ENCODE results near the gene BIRC3. TPM values are rescaled to one million over a fixed set of nuclear protein-coding genes. Genes with fewer than 3 reads are reported as not detected.
"Not testable (repeated sequence)": the region's sequence is repeated elsewhere in the genome, so short reads cannot be mapped to it uniquely, and the experiment has no call there.

The BIRC3 gene
- total and polyA plus RNA-seq, 2 experiments from 2014 or later: 0.79 to 0.97 TPM

DNA sequence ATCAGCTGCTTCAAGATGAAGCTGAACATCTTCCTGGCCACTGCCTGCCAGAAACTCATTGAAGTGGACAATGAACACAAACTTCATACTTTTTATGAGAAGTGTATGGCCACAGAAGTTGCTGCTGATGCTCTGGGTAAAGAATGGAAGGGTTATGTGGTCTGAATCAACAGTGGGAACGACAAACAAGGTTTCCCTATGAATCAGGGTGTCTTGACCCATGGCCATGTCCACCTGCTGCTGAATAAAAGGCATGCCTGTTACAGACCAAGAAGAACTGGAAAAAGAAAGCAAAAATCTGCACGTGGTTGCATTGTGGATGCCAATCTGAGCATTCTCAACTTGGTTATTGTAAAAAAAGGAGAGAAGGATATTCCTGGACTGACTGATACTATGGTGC lies 22.2 kb upstream of the BIRC3 start:
- Histone ChIP-seq H3F3A (ENCODE audit: insufficient read depth) (0 out of 2 replicates have a peak, but pooled peaks cover under 1% of the 10 kb centered on the region), H2AFZ (no peak overlapping the region)
- in situ Hi-C loops (cut with MboI): loop anchor here (10.0 kb wide), 1 partner anchor 200 kb away; no protein-coding TSS in a partner anchor

DNA sequence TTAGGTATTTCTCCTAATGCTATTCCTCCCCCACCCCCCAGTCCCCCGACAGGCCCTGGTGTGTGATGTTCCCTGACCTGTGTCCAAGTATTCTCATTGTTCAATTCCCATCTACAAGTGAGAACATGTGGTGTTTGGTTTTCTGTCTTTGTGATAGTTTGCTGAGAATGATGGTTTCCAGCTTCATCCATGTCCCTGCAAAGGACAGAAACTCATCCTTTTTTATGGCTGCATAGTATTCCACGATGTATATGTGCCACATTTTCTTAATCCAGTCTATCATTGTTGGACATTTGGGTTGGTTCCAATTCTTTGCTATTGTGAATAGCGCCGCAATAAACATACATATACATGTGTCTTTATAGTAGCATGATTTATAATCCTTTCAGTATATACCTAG lies 20.5 kb upstream of the BIRC3 start:
- H3K36me3 ChIP-seq (ENCODE audit: low read depth); H3K4me1 ChIP-seq (ENCODE audit: insufficient read depth); H4K20me1 ChIP-seq (ENCODE audit: insufficient read depth); DNase-seq; H3K27ac ChIP-seq; H3K79me2 ChIP-seq (ENCODE audit: insufficient read depth); H2AFZ ChIP-seq; H3K9ac ChIP-seq; H3F3A ChIP-seq (ENCODE audit: insufficient read depth); H3K4me2 ChIP-seq (ENCODE audit: unreplicated experiment); H3K9me3 ChIP-seq (ENCODE audit: low read depth); H3K4me3 ChIP-seq; H3K27me3 ChIP-seq (replicated peaks; ENCODE audit: insufficient read depth); H3K9me2 ChIP-seq (ENCODE audit: insufficient read depth): not testable (repeated sequence)
- WGBS, 2 experiments (ENCODE audit: low coverage in 1 of 2, low lambda C conversion rate in 2 of 2, missing lambda C conversion rate in 2 of 2): 65 to 74% methylated on average over 4 of the region's 4 CpGs
- in situ Hi-C loops (cut with MboI): loop anchor here (10.0 kb wide), 1 partner anchor 198 kb away; no protein-coding TSS in a partner anchor

More for the DNA sequence above, 22.2 kb upstream of the BIRC3 start:
- Histone ChIP-seq H3K9ac (no peak overlapping the region), H3K4me3 (no peak overlapping the region), H3K4me1 (ENCODE audit: insufficient read depth) (no peaks in the 10 kb centered on the region), H4K20me1 (ENCODE audit: insufficient read depth) (no peaks in the 10 kb centered on the region), H3K9me2 (ENCODE audit: insufficient read depth) (no peaks in the 10 kb centered on the region), H3K36me3 (ENCODE audit: low read depth) (no peaks in the 10 kb centered on the region), H3K9me3 (ENCODE audit: low read depth) (no peaks in the 10 kb centered on the region), H3K27me3 (replicated peaks; ENCODE audit: insufficient read depth) (no peaks in the 10 kb centered on the region), H3K79me2 (ENCODE audit: insufficient read depth) (no peaks in the 10 kb centered on the region), H3K4me2 (ENCODE audit: unreplicated experiment) (no peak overlapping the region), H3K27ac (no peak overlapping the region)
- WGBS, 2 experiments (ENCODE audit: low coverage in 1 of 2, low lambda C conversion rate in 2 of 2, missing lambda C conversion rate in 2 of 2): 50 to 66% methylated on average over 2 of the region's 2 CpGs
- DNase-seq: no peak
- TF ChIP-seq EZH2 (IDR thresholded peaks at IDR 0.05; ENCODE audit: insufficient read depth, poor library complexity, severe bottlenecking): no peak

DNA sequence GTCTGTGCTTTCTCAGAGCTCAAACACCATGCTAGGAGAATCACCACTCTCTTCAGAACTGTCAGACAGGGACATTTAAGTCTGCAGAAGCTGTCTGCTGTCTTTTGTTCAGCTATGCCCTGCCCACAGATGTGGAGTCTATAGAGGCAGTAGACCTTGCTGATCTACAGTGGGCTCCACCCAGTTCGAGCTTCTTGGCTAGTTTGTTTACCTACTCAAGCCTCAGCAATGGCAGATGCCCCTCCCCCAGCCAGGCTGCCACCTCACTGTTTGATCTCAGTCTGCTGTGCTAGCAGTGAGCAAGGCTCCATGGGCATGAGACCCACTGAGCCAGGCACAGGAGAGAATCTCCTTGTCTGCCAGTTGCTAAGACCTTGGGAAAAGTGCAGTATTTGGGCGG lies 16.4 kb upstream of the BIRC3 start:
- H3K27ac ChIP-seq; H3K9me3 ChIP-seq (ENCODE audit: low read depth); H3K36me3 ChIP-seq (ENCODE audit: low read depth); in situ Hi-C loops (cut with MboI); H3K9ac ChIP-seq; H3K4me3 ChIP-seq; H3K27me3 ChIP-seq (replicated peaks; ENCODE audit: insufficient read depth); H3K79me2 ChIP-seq (ENCODE audit: insufficient read depth); H3F3A ChIP-seq (ENCODE audit: insufficient read depth); H3K4me2 ChIP-seq (ENCODE audit: unreplicated experiment); H3K9me2 ChIP-seq (ENCODE audit: insufficient read depth); H4K20me1 ChIP-seq (ENCODE audit: insufficient read depth); H2AFZ ChIP-seq; DNase-seq; H3K4me1 ChIP-seq (ENCODE audit: insufficient read depth): not testable (repeated sequence)
- 44 to 54% methylated on average over 2 of the region's 2 CpGs for WGBS, 2 experiments (ENCODE audit: low coverage in 1 of 2, low lambda C conversion rate in 2 of 2, missing lambda C conversion rate in 2 of 2)

DNA sequence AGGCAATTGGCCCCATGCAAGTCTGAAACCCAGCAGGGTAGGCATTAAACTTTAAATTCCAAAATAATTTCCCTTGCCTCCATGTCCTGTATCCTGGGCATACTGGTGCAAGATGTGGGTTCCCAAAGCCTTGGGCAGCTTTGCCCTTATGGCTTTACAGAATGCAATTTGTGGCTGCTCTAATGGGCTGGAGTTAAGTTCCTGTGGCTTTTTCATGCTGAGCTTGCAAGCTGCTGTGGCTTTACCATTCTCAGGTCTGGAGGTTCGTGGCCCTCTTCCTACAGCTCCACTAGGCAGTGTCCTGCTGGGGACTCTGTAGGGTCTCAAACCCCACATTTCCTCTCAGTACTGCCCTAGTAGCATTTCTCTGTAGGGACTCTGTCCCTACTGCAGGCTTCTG lies 15.0 kb upstream of the BIRC3 start:
- in situ Hi-C loops (cut with MboI): no loop called here
- Histone ChIP-seq H3K36me3 (ENCODE audit: low read depth) (no peaks in the 10 kb centered on the region), H4K20me1 (ENCODE audit: insufficient read depth) (no peaks in the 10 kb centered on the region), H3K4me2 (ENCODE audit: unreplicated experiment) (no peak overlapping the region), H3K9me2 (ENCODE audit: insufficient read depth) (no peaks in the 10 kb centered on the region), H3K4me1 (ENCODE audit: insufficient read depth) (no peaks in the 10 kb centered on the region), H3K4me3 (no peak overlapping the region), H3K27me3 (replicated peaks; ENCODE audit: insufficient read depth) (no peaks in the 10 kb centered on the region), H3F3A (ENCODE audit: insufficient read depth) (no peaks in the 10 kb centered on the region), H3K27ac (no peak overlapping the region), H3K79me2 (ENCODE audit: insufficient read depth) (no peaks in the 10 kb centered on the region), H3K9ac (no peak overlapping the region), H3K9me3 (ENCODE audit: low read depth) (no peaks in the 10 kb centered on the region), H2AFZ (no peak overlapping the region)
- DNase-seq: no peak
- WGBS, 2 experiments (ENCODE audit: low coverage in 1 of 2, low lambda C conversion rate in 2 of 2, missing lambda C conversion rate in 2 of 2): 38 to 44% methylated on average over 1 of the region's 1 CpG
- TF ChIP-seq EZH2 (IDR thresholded peaks at IDR 0.05; ENCODE audit: insufficient read depth, poor library complexity, severe bottlenecking): no peak
- TF ChIP-seq EZH2phosphoT487 (IDR thresholded peaks at IDR 0.05; ENCODE audit: insufficient read depth, low read depth): no peak

DNA sequence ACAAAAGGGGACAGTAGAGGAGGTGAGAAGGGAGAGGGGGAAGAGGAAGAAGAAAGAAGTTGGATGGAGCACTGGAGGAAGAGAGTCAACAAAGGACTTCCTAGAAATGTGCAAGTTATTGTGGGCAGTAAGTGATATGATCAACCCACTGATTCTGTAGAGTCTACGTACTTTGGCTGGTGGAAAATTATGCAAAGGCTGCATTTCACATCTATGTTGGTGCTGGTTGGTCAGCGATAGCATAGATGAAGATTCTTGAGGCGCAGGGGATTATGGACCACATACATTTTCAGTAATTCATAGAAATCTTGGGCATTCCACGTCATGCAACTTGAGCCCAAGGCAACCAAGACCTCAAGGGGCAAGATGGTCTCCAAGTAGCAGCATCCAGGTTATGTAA lies 12.6 kb upstream of the BIRC3 start:
- in situ Hi-C loops (cut with MboI): no loop called here
- no peak overlapping the region for H3K27ac ChIP-seq
- no peaks in the 10 kb centered on the region for H3K79me2 ChIP-seq (ENCODE audit: insufficient read depth)
- no peak overlapping the region for H2AFZ ChIP-seq
- H3K36me3 ChIP-seq (ENCODE audit: low read depth): no peaks in the 10 kb centered on the region
- H3K4me1 ChIP-seq (ENCODE audit: insufficient read depth): no peaks in the 10 kb centered on the region
- WGBS, 2 experiments (ENCODE audit: low coverage in 1 of 2, low lambda C conversion rate in 2 of 2, missing lambda C conversion rate in 2 of 2): 78 to 79% methylated on average over 4 of the region's 4 CpGs
- no peaks in the 10 kb centered on the region for H3F3A ChIP-seq (ENCODE audit: insufficient read depth)
- no peaks in the 10 kb centered on the region for H3K27me3 ChIP-seq (replicated peaks; ENCODE audit: insufficient read depth)
- no peak for TF ChIP-seq EZH2phosphoT487 (IDR thresholded peaks at IDR 0.05; ENCODE audit: insufficient read depth, low read depth)
- no peak for TF ChIP-seq EZH2 (IDR thresholded peaks at IDR 0.05; ENCODE audit: insufficient read depth, poor library complexity, severe bottlenecking)
- H4K20me1 ChIP-seq (ENCODE audit: insufficient read depth): no peaks in the 10 kb centered on the region
- no peak overlapping the region for H3K9ac ChIP-seq
- H3K9me2 ChIP-seq (ENCODE audit: insufficient read depth): no peaks in the 10 kb centered on the region
- no peak for DNase-seq
- no peak overlapping the region for H3K4me3 ChIP-seq
- H3K4me2 ChIP-seq (ENCODE audit: unreplicated experiment): no peak overlapping the region
- H3K9me3 ChIP-seq (ENCODE audit: low read depth): no peaks in the 10 kb centered on the region
